GM12801 (cell line): Measurements from ENCODE around the gene MMEL1.

Experiments
- TF ChIP-seq, protein P1 (sequence below): IDR thresholded peaks from one replicate; pipeline ENCODE4 v1.5.1; 2011; ENCODE audit warnings: control low read depth; ENCODE audit not compliant: insufficient read length; ENCODE audit errors: extremely low read depth

Gene MMEL1

DNA sequence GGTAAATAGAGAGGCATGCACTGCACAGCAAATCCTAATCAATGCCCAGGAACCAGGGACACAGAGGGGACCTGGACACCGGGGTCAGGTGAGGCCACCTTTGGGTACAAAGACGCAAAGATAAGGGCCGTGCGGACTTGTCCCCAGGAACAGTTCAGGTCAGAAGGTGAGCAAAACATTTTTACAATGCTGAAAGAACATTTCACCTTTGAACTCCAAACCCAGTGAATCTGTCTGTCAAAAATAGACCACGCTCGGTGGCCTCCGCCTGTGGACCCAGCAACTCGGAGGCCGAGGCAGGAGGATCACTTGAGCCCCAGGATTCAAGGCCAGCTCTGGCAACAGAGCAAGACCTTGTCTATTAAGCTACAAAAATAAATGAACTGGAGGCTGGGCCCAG is 61.5 kb downstream of the MMEL1 start:
- TF ChIP-seq, protein P1, sequence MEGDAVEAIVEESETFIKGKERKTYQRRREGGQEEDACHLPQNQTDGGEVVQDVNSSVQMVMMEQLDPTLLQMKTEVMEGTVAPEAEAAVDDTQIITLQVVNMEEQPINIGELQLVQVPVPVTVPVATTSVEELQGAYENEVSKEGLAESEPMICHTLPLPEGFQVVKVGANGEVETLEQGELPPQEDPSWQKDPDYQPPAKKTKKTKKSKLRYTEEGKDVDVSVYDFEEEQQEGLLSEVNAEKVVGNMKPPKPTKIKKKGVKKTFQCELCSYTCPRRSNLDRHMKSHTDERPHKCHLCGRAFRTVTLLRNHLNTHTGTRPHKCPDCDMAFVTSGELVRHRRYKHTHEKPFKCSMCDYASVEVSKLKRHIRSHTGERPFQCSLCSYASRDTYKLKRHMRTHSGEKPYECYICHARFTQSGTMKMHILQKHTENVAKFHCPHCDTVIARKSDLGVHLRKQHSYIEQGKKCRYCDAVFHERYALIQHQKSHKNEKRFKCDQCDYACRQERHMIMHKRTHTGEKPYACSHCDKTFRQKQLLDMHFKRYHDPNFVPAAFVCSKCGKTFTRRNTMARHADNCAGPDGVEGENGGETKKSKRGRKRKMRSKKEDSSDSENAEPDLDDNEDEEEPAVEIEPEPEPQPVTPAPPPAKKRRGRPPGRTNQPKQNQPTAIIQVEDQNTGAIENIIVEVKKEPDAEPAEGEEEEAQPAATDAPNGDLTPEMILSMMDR = no peak

DNA sequence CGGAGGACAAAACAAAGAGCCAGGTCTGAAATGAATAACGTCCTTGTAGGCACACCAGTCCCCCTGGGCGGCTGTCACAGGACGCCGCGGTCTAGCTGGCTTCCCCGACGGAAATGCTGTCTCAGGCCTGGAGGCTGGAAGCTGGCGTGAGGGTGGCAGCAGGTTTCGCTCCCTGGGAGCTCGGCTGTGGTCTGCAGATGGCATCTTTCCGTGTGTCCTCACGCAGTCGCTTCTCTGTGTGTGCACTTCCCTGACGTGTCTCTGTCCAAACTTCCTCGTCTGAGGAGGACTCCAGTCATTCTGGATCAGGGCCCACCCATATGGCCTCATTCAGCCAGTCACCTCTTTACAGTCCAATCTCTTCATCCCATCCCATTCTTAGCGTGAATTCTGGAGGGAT is 62.5 kb downstream of the MMEL1 start:
- TF ChIP-seq, protein P1 = no peak

DNA sequence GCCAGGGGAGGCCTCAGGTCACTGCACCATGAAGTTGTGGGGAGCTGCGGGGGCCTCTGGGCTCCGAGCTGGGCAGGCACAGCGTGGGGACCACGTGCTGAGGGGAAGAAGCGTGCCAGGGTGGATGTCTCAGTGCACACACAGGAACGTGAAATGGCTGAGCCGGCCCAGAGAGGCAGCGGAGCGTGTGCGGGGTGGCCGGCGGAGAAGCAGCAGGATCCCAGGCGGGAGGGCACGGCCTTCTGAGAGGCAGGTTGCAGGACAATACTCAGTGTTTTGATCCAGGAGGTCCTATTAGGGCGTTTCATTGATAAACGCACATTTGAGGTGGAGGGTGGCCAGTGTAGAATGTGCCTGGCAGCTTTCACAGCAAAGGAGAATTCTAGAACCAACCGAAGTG is 63.8 kb downstream of the MMEL1 start:
- TF ChIP-seq, protein P1 = no peak

DNA sequence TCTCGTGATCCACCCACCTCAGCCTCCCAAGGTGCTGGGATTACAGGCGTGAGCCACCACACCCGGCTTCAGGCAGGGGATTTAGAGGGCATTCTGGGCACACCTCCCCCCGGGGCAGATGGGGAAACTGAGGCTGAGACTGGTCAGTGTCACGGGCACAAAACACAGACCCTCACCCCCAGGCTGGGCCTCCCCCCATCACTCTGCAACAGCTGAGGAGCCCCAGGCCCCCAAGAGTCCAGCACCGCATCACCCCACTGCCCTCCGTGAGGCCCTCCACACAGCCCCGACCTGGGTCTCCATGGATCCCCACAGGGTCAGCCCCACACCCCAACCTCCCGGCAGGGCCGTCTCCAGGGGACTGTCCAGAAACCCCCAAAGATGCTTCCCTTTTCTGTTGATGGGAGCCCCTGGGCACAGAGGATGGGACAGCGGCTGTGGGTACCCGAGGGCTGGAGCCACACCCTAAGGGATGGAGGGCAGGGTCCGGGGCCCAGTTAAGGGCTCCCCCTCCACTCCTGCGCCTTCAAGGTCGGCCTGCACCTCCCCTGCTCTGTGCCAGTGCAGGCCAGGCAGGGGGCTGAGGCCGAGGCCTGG is 65.6 kb downstream of the MMEL1 start:
- TF ChIP-seq, protein P1 = no peak

DNA sequence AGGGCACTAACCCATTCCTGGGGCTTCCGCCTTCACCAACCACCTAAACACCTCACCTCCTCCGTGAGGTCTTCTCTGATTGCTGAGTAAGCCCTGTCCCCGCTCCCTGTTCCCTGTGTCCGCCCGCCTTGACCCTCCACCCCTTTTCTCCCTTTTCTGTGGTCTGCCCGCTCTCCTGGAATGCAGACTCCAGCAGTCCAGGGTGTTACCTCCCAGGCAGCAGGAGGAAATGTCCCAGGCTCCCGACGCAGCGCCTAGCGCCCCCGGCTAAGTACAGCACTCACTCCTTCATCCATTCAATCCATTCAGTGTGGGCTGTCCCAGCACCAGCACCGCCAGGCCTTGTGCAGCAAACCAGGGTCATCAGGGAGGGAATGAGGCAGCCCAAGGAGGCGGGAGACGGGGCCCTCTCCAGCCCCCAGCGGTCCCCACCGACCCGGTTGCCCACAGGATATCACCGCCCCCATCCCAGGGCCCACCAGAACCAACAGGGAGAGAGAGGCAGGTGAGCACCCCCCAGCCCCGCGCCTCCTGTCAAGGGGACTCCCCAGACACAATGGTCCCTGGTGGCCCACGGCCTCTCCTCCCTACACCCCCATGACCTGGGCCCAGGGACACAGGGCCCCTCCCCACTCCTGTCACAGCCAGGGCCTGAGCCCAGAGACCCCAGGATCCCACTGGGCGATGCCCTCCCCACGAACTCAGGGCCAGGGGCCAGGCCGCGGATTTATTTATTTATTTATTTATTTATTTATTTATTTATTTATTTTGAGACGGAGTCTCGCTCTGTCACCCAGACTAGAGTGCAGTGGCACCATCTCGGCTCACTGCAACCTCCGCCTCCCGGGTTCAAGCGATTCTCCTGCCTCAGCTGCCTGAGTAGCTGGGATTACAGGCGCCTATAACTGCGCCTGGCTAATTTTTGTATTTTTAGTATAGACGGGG is 66.4 kb downstream of the MMEL1 start:
- TF ChIP-seq, protein P1 = no peak

DNA sequence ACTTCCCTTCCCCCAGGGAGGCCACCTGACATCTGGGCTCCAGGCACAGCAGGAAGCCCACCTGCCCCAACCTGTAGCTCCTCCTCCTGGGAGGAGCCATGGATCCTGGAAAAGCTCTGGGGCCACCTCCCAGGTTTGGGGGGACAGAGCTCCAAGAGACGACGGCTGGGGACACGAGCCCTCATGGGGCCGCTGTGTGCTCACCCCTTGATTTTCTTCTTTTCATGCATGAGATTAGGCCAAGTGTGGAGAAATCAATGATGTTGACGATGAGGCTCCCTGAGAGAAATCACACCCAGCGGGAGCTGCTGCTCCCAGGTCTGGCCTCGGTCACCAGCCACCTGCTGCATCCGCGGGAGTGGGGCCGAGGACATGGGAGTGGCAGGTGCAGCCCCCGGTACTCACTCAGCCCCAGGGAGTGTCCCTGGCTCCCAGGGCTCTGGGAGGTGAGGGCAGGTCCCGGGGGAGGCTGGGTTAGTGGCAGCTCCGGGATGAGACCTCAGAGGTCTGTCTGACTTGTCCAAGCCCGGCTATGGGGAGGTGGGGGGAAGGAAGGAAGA is 67.9 kb downstream of the MMEL1 start:
- TF ChIP-seq, protein P1 = no peak

DNA sequence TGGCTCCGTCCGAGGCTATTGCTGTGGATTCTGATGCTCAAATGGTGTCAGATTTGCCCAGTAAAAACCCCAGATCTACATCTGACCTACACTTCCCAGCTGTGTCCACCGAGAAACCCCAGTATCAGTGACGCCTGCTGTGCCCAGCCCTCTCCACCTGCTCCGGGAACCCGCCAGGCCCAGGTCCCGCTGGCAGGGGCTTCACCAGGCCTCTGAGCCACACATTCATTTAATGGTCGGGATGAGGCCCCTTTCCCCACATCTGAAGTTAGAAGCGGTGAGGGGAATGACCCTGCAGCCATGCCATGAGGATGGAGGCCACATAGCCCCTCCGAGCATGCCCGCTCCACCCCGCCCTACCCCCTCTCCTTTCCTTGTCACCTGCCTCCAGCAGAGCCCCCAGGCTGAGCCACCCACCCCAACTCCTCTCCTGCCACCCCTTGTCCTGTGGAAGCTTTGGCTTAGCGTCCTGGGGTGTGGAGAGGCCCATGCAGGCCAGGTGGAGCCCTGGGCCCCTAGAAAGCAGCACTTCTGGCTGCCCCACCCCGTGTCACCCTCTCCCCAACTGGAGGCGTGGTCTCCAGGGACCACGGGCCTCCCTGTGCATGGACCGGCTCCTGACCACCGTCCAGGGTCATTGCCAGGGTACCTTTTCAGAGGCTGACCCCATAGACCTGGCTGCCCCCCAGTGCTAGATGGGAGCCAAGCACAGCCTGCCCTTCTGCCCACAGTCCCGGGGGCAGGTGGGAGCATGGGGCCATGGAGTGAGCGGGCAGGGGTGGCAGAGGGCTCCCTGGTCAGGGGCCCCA is 68.6 kb downstream of the MMEL1 start:
- TF ChIP-seq, protein P1 = no peak
